Measurements from ENCODE around the gene ARHGEF40.

Gene ARHGEF40

GRCh38 chr14:21084998-21085853 lies 15.1 kb downstream of the ARHGEF40 start:
- DNase-seq, result no peak

GRCh38 chr14:21086908-21087293 lies 16.8 kb downstream of the ARHGEF40 start:
- DNase-seq, result no peak

GRCh38 chr14:21087294-21088091 lies 17.4 kb downstream of the ARHGEF40 start:
- no peak for DNase-seq

GRCh38 chr14:21088687-21089086 lies 18.6 kb downstream of the ARHGEF40 start:
- DNase-seq, result no peak

GRCh38 chr14:21089271-21089670 lies 19.2 kb downstream of the ARHGEF40 start:
- no peak for DNase-seq

GRCh38 chr14:21089877-21090193 lies 19.7 kb downstream of the ARHGEF40 start:
- DNase-seq, result no peak

- no peak for DNase-seq
These were observed 20.3 kb downstream of the ARHGEF40 start for GRCh38 chr14:21090194-21090939.

- DNase-seq, result no peak
These were observed 21.0 kb downstream of the ARHGEF40 start for GRCh38 chr14:21090940-21091663.

- DNase-seq, result no peak
These were observed 21.7 kb downstream of the ARHGEF40 start for GRCh38 chr14:21091821-21092272.

GRCh38 chr14:21092273-21093011 lies 22.3 kb downstream of the ARHGEF40 start:
- peak; percentile 38 for DNase-seq

GRCh38 chr14:21093018-21093417 lies 22.9 kb downstream of the ARHGEF40 start:
- no peak for DNase-seq

- DNase-seq, result no peak
These were observed 23.9 kb downstream of the ARHGEF40 start for GRCh38 chr14:21093769-21094681.

GRCh38 chr14:21095430-21096205 lies 25.5 kb downstream of the ARHGEF40 start:
- no peak for DNase-seq

GRCh38 chr14:21096438-21096837 lies 26.3 kb downstream of the ARHGEF40 start:
- DNase-seq, result no peak

GRCh38 chr14:21096978-21097635 lies 27.0 kb downstream of the ARHGEF40 start:
- no peak for DNase-seq

GRCh38 chr14:21097636-21098075 lies 27.6 kb downstream of the ARHGEF40 start:
- DNase-seq, result no peak

- DNase-seq, result no peak
These were observed 28.2 kb downstream of the ARHGEF40 start, which contains the start of gene ZNF219 for GRCh38 chr14:21098076-21098891. TSS of gene ZNF219 (minus strand) at chr14:21098655. CDS start at chr14:21093591, 5,064 bp downstream.

- DNase-seq, result no peak
These were observed 28.9 kb downstream of the ARHGEF40 start for GRCh38 chr14:21098892-21099595.
